H9 (cell line): ENCODE results near the gene FSHR. TPM values are rescaled to one million over a fixed set of nuclear protein-coding genes. Genes with fewer than 3 reads are reported as not detected.

Source experiments
- DNase-seq: peaks from one replicate; pipeline ENCODE4 v3.0.0-alpha.2; 2017
- H2AFZ ChIP-seq: one replicate; pipeline ENCODE4 v1.6.1; 2013; ENCODE audit warnings: mild to moderate bottlenecking, low read length, control low read depth, moderate library complexity
- H2AK5ac ChIP-seq: 2 replicates; pipeline ENCODE4 v1.6.1; 2013; ENCODE audit warnings: low read length, control low read depth, mixed read lengths; ENCODE audit not compliant: insufficient read length
- H2BK120ac ChIP-seq: one replicate; pipeline ENCODE4 v1.6.1; 2013; ENCODE audit warnings: low read depth, mild to moderate bottlenecking, low read length, control low read depth, inconsistent platforms; ENCODE audit not compliant: poor library complexity, severe bottlenecking
- H2BK12ac ChIP-seq: 2 replicates; pipeline ENCODE4 v1.6.1; 2013; ENCODE audit warnings: low read length, control low read depth, mixed read lengths, low read depth; ENCODE audit not compliant: insufficient read length
- H2BK15ac ChIP-seq: 2 replicates; pipeline ENCODE4 v1.6.1; 2013; ENCODE audit warnings: low read depth, low read length, control low read depth
- H2BK20ac ChIP-seq: one replicate; pipeline ENCODE4 v1.6.1; 2013; ENCODE audit warnings: low read depth, mild to moderate bottlenecking, low read length, control low read depth, inconsistent platforms; ENCODE audit not compliant: poor library complexity, severe bottlenecking
- H2BK5ac ChIP-seq: 2 replicates; pipeline ENCODE4 v1.6.1; 2013; ENCODE audit warnings: low read length, control low read depth, mixed read lengths; ENCODE audit not compliant: insufficient read length
- H3K14ac ChIP-seq: 2 replicates; pipeline ENCODE4 v1.6.1; 2013; ENCODE audit warnings: low read length, control low read depth; ENCODE audit not compliant: insufficient read depth
- H3K18ac ChIP-seq: 2 replicates; pipeline ENCODE4 v1.6.1; 2013; ENCODE audit warnings: low read depth, mild to moderate bottlenecking, mixed read lengths, low read length, control low read depth; ENCODE audit not compliant: insufficient read length
- H3K23ac ChIP-seq: 2 replicates; pipeline ENCODE4 v1.6.1; 2013; ENCODE audit warnings: low read length, control low read depth, mixed read lengths, low read depth; ENCODE audit not compliant: insufficient read length
- H3K23me2 ChIP-seq: 2 replicates; pipeline ENCODE4 v1.6.1; 2013; ENCODE audit warnings: low read depth, mild to moderate bottlenecking, mixed read lengths, low read length, control low read depth; ENCODE audit not compliant: insufficient read length, poor library complexity, severe bottlenecking
- H3K27ac ChIP-seq: 2 replicates; pipeline ENCODE4 v1.5.1; 2013; ENCODE audit warnings: low read length, control low read depth, mixed read lengths, low read depth; ENCODE audit not compliant: insufficient read length
- H3K27me3 ChIP-seq: 2 replicates; pipeline ENCODE4 v1.6.1; 2013; ENCODE audit warnings: low read length, control low read depth, inconsistent platforms; ENCODE audit not compliant: insufficient read depth
- H3K4ac ChIP-seq: 2 replicates; pipeline ENCODE4 v1.6.1; 2013; ENCODE audit warnings: low read depth, mild to moderate bottlenecking, control low read depth, inconsistent platforms, low read length, moderate library complexity
- H3K4me1 ChIP-seq: 2 replicates; pipeline ENCODE4 v1.6.1; 2013; ENCODE audit warnings: low read length, control low read depth, inconsistent platforms; ENCODE audit not compliant: insufficient read depth
- H3K4me2 ChIP-seq: 2 replicates; pipeline ENCODE4 v1.6.1; 2013; ENCODE audit warnings: low read length, control low read depth, mixed read lengths; ENCODE audit not compliant: insufficient read length, insufficient read depth
- H3K56ac ChIP-seq: 2 replicates; pipeline ENCODE4 v1.6.1; 2013; ENCODE audit warnings: low read depth, mild to moderate bottlenecking, mixed read lengths, low read length, control low read depth; ENCODE audit not compliant: insufficient read length
- H3K79me1 ChIP-seq: 2 replicates; pipeline ENCODE4 v1.6.1; 2013; ENCODE audit warnings: low read depth, mild to moderate bottlenecking, moderate library complexity, low read length, control low read depth, inconsistent platforms; ENCODE audit not compliant: insufficient read depth, poor library complexity, severe bottlenecking
- H3K79me2 ChIP-seq: 2 replicates; pipeline ENCODE4 v1.6.1; 2013; ENCODE audit warnings: low read length, control low read depth, inconsistent platforms; ENCODE audit not compliant: insufficient read depth
- H3K9ac ChIP-seq: 2 replicates; pipeline ENCODE4 v1.6.1; 2013; ENCODE audit warnings: low read length, control low read depth, mixed read lengths; ENCODE audit not compliant: insufficient read length; ENCODE audit errors: extremely low read depth
- H3K9me3 ChIP-seq: one replicate; pipeline ENCODE4 v1.6.1; 2013; ENCODE audit warnings: low read depth, low read length, inconsistent platforms; ENCODE audit not compliant: control insufficient read depth
- H3T11ph ChIP-seq: one replicate; pipeline ENCODE4 v1.6.1; 2013; ENCODE audit warnings: mild to moderate bottlenecking, low read length, control low read depth, inconsistent platforms
- H4K20me1 ChIP-seq: one replicate; pipeline ENCODE4 v1.6.1; 2013; ENCODE audit not compliant: control insufficient read depth, insufficient read length, insufficient read depth
- H4K5ac ChIP-seq: 2 replicates; pipeline ENCODE4 v1.6.1; 2013; ENCODE audit warnings: low read depth, mild to moderate bottlenecking, mixed read lengths, low read length, control low read depth; ENCODE audit not compliant: insufficient read length
- H4K8ac ChIP-seq: replicated peaks from 2 replicates; pipeline ENCODE4 v1.6.1; 2013; ENCODE audit warnings: low read length, control low read depth, mixed read lengths, low read depth; ENCODE audit not compliant: insufficient read length
- H4K91ac ChIP-seq: 2 replicates; pipeline ENCODE4 v1.6.1; 2013; ENCODE audit warnings: low read depth, mild to moderate bottlenecking, moderate library complexity, mixed read lengths, low read length, control low read depth; ENCODE audit not compliant: insufficient read length
- H3K27ac Mint-ChIP-seq, 3 experiments: 2 replicates in 2 of 3; 3 replicates in 1 of 3; pipeline ENCODE4 v1.8.0; 2020 to 2021; ENCODE audit warnings: mixed read lengths in 3 of 3, mild to moderate bottlenecking in 1 of 3, moderate library complexity in 1 of 3
- H3K27me3 Mint-ChIP-seq: 2 replicates; pipeline ENCODE4 v1.8.0; 2021; ENCODE audit warnings: low read depth, mild to moderate bottlenecking, moderate library complexity, mixed read lengths
- H3K36me3 Mint-ChIP-seq, 3 experiments: 2 replicates in 2 of 3; 3 replicates in 1 of 3; pipeline ENCODE4 v1.8.0; 2020 to 2021; ENCODE audit warnings: low read depth in 3 of 3, mixed read lengths in 3 of 3; ENCODE audit not compliant: insufficient read depth in 1 of 3
- H3K4me1 Mint-ChIP-seq, 2 experiments: 2 replicates each; pipeline ENCODE4 v1.8.0; 2020; ENCODE audit warnings: mixed read lengths in 2 of 2
- H3K4me3 Mint-ChIP-seq, 2 experiments: 2 replicates in 1 of 2; 3 replicates in 1 of 2; pipeline ENCODE4 v1.8.0; 2020 to 2021; ENCODE audit warnings: mild to moderate bottlenecking in 2 of 2, mixed read lengths in 2 of 2, moderate library complexity in 1 of 2
- H3K9me3 Mint-ChIP-seq, 2 experiments: 2 replicates in 1 of 2; 3 replicates in 1 of 2; pipeline ENCODE4 v1.8.0; 2020; ENCODE audit warnings: mild to moderate bottlenecking in 2 of 2, mixed read lengths in 2 of 2, moderate library complexity in 1 of 2
- CTCF ChIP-seq: fragments of 200-600 bp; sonication (generic); conservative IDR thresholded peaks from 3 replicates; pipeline ENCODE4 v1.8.0; 2021; ENCODE audit warnings: antibody characterized with exemption, mild to moderate bottlenecking
- WGBS: extraction: QIAGEN DNeasy Blood & Tissue Kit; methylation state at CpG from one replicate; pipeline ENCODE4 v1.1.7; 2013; ENCODE audit warnings: missing lambda C conversion rate, low lambda C conversion rate, mixed read lengths; ENCODE audit not compliant: insufficient read length; ENCODE audit errors: extremely low coverage; 5-methylcytosine and 5-hydroxymethylcytosine counted together
- total RNA-seq: library from RNA; stranded (reverse); gene quantifications from 2 replicates; pipeline ENCODE4 v1.2.1, GENCODE V29; 2021

The FSHR gene
- total RNA-seq, 1 experiment from 2014 or later = not detected

GRCh38 chr2:49177194-49177593 lies 22.9 kb upstream of the FSHR start:
- Histone ChIP-seq H2BK20ac (no peak overlapping the region), H2BK120ac (no peak overlapping the region), H3K27ac (no peak overlapping the region), H3K4ac (no peak overlapping the region), H4K20me1 (no peaks in the 10 kb centered on the region), H3K9me3 (peaks cover 9% of the 10 kb centered on the region), H3T11ph (no peak overlapping the region), H4K5ac (no peak overlapping the region), H4K91ac (no peak overlapping the region), H2BK15ac (no peak overlapping the region), H3K4me1 (peaks cover 1% of the 10 kb centered on the region; the same call in 1 of the 2 replicates), H2BK5ac (no peak overlapping the region), H3K18ac (no peak overlapping the region), H3K27me3 (no peaks in the 10 kb centered on the region), H3K79me1 (no peaks in the 10 kb centered on the region), H4K8ac (no peak overlapping the region), H3K23me2 (no peaks in the 10 kb centered on the region), H3K79me2 (no peaks in the 10 kb centered on the region), H3K9ac (no peak overlapping the region), H2AK5ac (no peak overlapping the region), H2BK12ac (no peak overlapping the region), H3K56ac (no peak overlapping the region), H2AFZ (no peak overlapping the region), H3K14ac (no peak overlapping the region), H3K23ac (no peak overlapping the region), H3K4me2 (no peak overlapping the region)
- H3K4me3 Mint-ChIP-seq = no peak overlapping the region
- peaks cover 11 to 12% of the 10 kb centered on the region in 2 experiments for H3K4me1 Mint-ChIP-seq
- H3K36me3 Mint-ChIP-seq = peaks cover 16 to 24% (median 16%) of the 10 kb centered on the region in 3 experiments
- H3K27me3 Mint-ChIP-seq = no peaks in the 10 kb centered on the region; the same call in 1 of the 2 replicates
- no peak for DNase-seq
- no peak for TF ChIP-seq CTCF
- no CpG with 5 or more reads among the region's 1 CpG for WGBS
- H3K27ac Mint-ChIP-seq = peak overlapping the region in 2 of 3 experiments; percentile 27 to 71; a peak in 4 of 7 replicates
- H3K9me3 Mint-ChIP-seq = peaks cover 26% of the 10 kb centered on the region in 2 experiments
